OCI-LY3 (cell line): ENCODE data around the gene AGER.

Source experiments
- H2AFZ ChIP-seq: fragments of 200-600, 300-600 bp; shearing (Covaris generic); 2 replicates; pipeline ENCODE4 v1.6.0; 2014; ENCODE audit warnings: antibody characterized with exemption, low read depth, low read length
- H3K27ac ChIP-seq: fragments of 200-600, 300-600 bp; sonication (generic); 2 replicates; pipeline ENCODE4 v1.5.1; 2014; ENCODE audit warnings: mild to moderate bottlenecking, low read length, moderate library complexity, mixed read lengths
- H3K27me3 ChIP-seq: fragments of 200-600, 300-600 bp; sonication (generic); 2 replicates; pipeline ENCODE4 v1.6.1; 2014; ENCODE audit warnings: low read depth, low read length, mixed read lengths
- H3K36me3 ChIP-seq: fragments of 200-600, 300-600 bp; sonication (generic); replicated peaks from 2 replicates; pipeline ENCODE3; 2014; ENCODE audit warnings: low read depth, low read length, mixed read lengths
- H3K4me1 ChIP-seq: fragments of 300-600, 200-600 bp; sonication (generic); 2 replicates; pipeline ENCODE4 v1.6.1; 2014; ENCODE audit warnings: low read length, mixed read lengths
- H3K4me2 ChIP-seq: fragments of 200-600, 300-600 bp; sonication (generic); 2 replicates; pipeline ENCODE4 v1.6.1; 2014; ENCODE audit warnings: low read length, mixed read lengths
- H3K4me3 ChIP-seq: fragments of 300-600, 200-600 bp; sonication (generic); 2 replicates; pipeline ENCODE4 v1.5.1; 2014; ENCODE audit warnings: antibody characterized with exemption, mild to moderate bottlenecking, low read length, moderate library complexity
- H3K79me2 ChIP-seq: fragments of 300-600, 200-600 bp; shearing (Covaris generic); 2 replicates; pipeline ENCODE4 v1.6.1; 2014; ENCODE audit warnings: mild to moderate bottlenecking, low read length, mixed read lengths
- H3K9ac ChIP-seq: fragments of 300-600, 200-600 bp; shearing (Covaris generic); 2 replicates; pipeline ENCODE4 v1.6.0; 2014; ENCODE audit warnings: mild to moderate bottlenecking, low read length, moderate library complexity
- H3K9me3 ChIP-seq: fragments of 200-600, 300-600 bp; shearing (Covaris generic); 2 replicates; pipeline ENCODE4 v1.6.1; 2014; ENCODE audit warnings: low read length, mixed read lengths; ENCODE audit not compliant: insufficient read depth
- H4K20me1 ChIP-seq: fragments of 200-600, 300-600 bp; sonication (generic); 2 replicates; pipeline ENCODE4 v1.6.1; 2016; ENCODE audit warnings: low read length, mixed read lengths; ENCODE audit not compliant: insufficient read depth
- EZH2phosphoT487 ChIP-seq: fragments of 200-600 bp; shearing (Covaris generic); IDR thresholded peaks from 2 replicates; pipeline ENCODE4 v1.6.1; 2018; ENCODE audit warnings: antibody characterized with exemption, mixed run types, low read depth
- TF ChIP-seq, protein P1 (sequence below): fragments of 200-600, 300-600 bp; sonication (generic); IDR thresholded peaks from 2 replicates; pipeline ENCODE4 v1.5.1; 2014; ENCODE audit warnings: antibody characterized with exemption, low read length, low read depth

AGER gene

GRCh38 chr6:32173051-32173727 is 10.9 kb downstream of the AGER start:
- Histone ChIP-seq H3K79me2 (peaks cover 17% of the 10 kb centered on the region), H3K27ac (no peak overlapping the region), H3K4me3 (no peak overlapping the region), H3K36me3 (no peaks in the 10 kb centered on the region), H4K20me1 (no peaks in the 10 kb centered on the region), H3K9ac (no peak overlapping the region), H3K9me3 (no peaks in the 10 kb centered on the region), H3K27me3 (no peaks in the 10 kb centered on the region), H2AFZ (no peak overlapping the region), H3K4me1 (peaks cover 20% of the 10 kb centered on the region), H3K4me2 (no peak overlapping the region)
- no peak for TF ChIP-seq EZH2phosphoT487
- TF ChIP-seq, protein P1, sequence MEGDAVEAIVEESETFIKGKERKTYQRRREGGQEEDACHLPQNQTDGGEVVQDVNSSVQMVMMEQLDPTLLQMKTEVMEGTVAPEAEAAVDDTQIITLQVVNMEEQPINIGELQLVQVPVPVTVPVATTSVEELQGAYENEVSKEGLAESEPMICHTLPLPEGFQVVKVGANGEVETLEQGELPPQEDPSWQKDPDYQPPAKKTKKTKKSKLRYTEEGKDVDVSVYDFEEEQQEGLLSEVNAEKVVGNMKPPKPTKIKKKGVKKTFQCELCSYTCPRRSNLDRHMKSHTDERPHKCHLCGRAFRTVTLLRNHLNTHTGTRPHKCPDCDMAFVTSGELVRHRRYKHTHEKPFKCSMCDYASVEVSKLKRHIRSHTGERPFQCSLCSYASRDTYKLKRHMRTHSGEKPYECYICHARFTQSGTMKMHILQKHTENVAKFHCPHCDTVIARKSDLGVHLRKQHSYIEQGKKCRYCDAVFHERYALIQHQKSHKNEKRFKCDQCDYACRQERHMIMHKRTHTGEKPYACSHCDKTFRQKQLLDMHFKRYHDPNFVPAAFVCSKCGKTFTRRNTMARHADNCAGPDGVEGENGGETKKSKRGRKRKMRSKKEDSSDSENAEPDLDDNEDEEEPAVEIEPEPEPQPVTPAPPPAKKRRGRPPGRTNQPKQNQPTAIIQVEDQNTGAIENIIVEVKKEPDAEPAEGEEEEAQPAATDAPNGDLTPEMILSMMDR = no peak

DNA sequence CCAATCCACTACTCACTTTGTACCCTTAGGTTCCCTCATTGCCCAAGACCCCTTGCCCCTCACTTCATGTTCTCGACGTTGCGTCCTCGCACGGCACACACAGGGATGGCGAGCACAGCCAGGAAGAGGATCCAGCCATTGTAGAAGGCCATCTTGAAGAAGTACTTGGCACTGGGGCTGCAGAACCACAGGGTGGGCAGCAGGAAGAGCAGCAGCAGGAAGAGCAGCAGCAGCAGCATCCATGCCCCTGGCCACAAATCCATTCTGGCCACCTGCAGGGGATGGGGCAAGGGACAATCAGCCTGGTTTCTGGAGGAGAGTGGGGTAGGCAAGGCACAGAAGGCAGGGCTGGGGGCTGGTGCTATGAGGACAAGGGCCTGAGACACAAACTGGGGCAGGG is 12.8 kb downstream of the AGER start:
- Histone ChIP-seq H3K9ac (no peak overlapping the region), H2AFZ (no peak overlapping the region), H4K20me1 (no peaks in the 10 kb centered on the region), H3K4me1 (peaks cover 14% of the 10 kb centered on the region), H3K36me3 (no peaks in the 10 kb centered on the region), H3K4me3 (no peak overlapping the region), H3K27me3 (no peaks in the 10 kb centered on the region), H3K4me2 (no peak overlapping the region), H3K79me2 (peaks cover 13% of the 10 kb centered on the region), H3K27ac (no peak overlapping the region), H3K9me3 (no peaks in the 10 kb centered on the region)
- TF ChIP-seq, protein P1 = no peak
- no peak for TF ChIP-seq EZH2phosphoT487

DNA sequence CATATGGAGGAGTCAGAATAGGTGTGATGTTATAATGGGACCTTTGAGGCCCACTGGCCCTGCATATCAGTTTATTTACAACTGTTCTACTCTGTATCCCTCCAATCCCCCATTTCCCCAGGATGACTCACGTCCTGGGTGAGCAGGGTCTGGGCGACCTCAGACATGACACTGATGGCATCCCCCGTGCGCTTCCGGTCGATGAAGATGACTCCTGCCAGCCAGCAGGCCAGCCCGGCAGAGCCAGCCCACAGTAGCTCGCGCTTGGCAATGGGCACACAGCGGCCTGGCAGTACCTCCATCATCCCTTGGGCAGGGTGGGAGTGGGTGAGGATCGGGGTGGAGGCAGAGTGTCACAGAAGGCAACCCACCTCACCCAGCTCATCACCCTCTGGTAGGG is 13.8 kb downstream of the AGER start:
- no peaks in the 10 kb centered on the region for H3K27me3 ChIP-seq
- no peaks in the 10 kb centered on the region for H4K20me1 ChIP-seq
- H3K4me3 ChIP-seq = no peak overlapping the region
- peaks cover 12% of the 10 kb centered on the region for H3K4me1 ChIP-seq
- H3K79me2 ChIP-seq = peaks cover 8% of the 10 kb centered on the region
- H3K9me3 ChIP-seq = no peaks in the 10 kb centered on the region
- no peak for TF ChIP-seq EZH2phosphoT487
- TF ChIP-seq, protein P1 = no peak
- H2AFZ ChIP-seq = no peak overlapping the region
- no peak overlapping the region for H3K27ac ChIP-seq
- no peaks in the 10 kb centered on the region for H3K36me3 ChIP-seq
- no peak overlapping the region for H3K4me2 ChIP-seq
- no peak overlapping the region for H3K9ac ChIP-seq

GRCh38 chr6:32168807-32169591 is 15.1 kb downstream of the AGER start:
- TF ChIP-seq, protein P1 = no peak
- TF ChIP-seq EZH2phosphoT487 = no peak
- Histone ChIP-seq H3K27me3 (no peaks in the 10 kb centered on the region), H3K79me2 (no peaks in the 10 kb centered on the region), H3K9ac (no peak overlapping the region), H3K9me3 (no peaks in the 10 kb centered on the region), H4K20me1 (no peaks in the 10 kb centered on the region), H3K4me2 (no peak overlapping the region), H3K36me3 (no peaks in the 10 kb centered on the region), H3K27ac (no peak overlapping the region), H3K4me1 (peaks cover 6% of the 10 kb centered on the region), H2AFZ (no peak overlapping the region), H3K4me3 (no peak overlapping the region)
